Measurements from ENCODE around the gene LYPD6. TPM values are rescaled to one million over a fixed set of nuclear protein-coding genes. Genes with fewer than 3 reads are reported as not detected.

The LYPD6 gene
- total RNA-seq, 4 donors from 2014 or later: 0.46 TPM; not detected in 3

GRCh38 chr2:149371476-149371875 lies 41.1 kb downstream of the LYPD6 start:
- no peak for ATAC-seq
- in situ Hi-C loops (cut with MboI; ENCODE audit: low sequenced_read_pairs in 4 of 4) (no loop called here), intact Hi-C loops (cut with DNase I; ENCODE audit: low total_unique reads) (no loop called here)

DNA sequence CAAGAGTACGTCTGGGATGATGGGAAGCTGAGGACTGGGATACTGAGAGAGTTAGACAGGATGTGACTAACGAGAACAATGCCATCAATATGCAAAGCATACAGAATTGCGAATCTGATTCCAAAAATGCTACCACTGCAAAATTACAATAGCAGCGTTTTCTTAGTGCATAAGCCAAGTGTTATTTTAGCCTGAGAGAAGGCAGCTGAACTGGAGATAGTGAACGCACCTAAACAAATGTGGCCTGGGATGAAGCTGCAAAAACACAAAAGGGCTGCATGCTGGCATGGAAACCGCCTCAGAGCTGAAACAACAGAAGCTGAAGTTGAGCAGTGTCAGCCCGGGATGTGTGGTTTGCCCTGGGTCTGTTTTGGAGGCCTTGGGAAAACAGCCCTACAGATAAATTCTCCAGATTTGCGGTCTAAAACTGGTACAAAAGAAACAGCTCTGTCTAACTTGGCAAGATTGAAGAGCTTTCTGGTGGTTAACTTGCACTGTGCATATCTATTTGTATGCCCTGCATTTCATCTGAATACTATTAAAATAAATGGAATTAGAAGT lies 45.5 kb downstream of the LYPD6 start:
- Histone ChIP-seq H3K4me1 (no peaks in the 10 kb centered on the region), H3K4me3 (no peak overlapping the region), H3K36me3 (no peaks in the 10 kb centered on the region), H3K27ac (no peak overlapping the region), H3K9me3 (no peaks in the 10 kb centered on the region), H3K27me3 (no peaks in the 10 kb centered on the region)
- TF ChIP-seq, protein P1, sequence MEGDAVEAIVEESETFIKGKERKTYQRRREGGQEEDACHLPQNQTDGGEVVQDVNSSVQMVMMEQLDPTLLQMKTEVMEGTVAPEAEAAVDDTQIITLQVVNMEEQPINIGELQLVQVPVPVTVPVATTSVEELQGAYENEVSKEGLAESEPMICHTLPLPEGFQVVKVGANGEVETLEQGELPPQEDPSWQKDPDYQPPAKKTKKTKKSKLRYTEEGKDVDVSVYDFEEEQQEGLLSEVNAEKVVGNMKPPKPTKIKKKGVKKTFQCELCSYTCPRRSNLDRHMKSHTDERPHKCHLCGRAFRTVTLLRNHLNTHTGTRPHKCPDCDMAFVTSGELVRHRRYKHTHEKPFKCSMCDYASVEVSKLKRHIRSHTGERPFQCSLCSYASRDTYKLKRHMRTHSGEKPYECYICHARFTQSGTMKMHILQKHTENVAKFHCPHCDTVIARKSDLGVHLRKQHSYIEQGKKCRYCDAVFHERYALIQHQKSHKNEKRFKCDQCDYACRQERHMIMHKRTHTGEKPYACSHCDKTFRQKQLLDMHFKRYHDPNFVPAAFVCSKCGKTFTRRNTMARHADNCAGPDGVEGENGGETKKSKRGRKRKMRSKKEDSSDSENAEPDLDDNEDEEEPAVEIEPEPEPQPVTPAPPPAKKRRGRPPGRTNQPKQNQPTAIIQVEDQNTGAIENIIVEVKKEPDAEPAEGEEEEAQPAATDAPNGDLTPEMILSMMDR (IDR thresholded peaks at IDR 0.05 in 4 of 5, conservative IDR thresholded peaks at IDR 0.05 in 1 of 5): no peak
- no peak for TF ChIP-seq POLR2A (IDR thresholded peaks at IDR 0.05)
- in situ Hi-C loops (cut with MboI; ENCODE audit: low sequenced_read_pairs in 4 of 4): no loop called here
- DNase-seq (no peak), ATAC-seq (no peak)
- intact Hi-C loops (cut with DNase I; ENCODE audit: low total_unique reads): no loop called here

More at GRCh38 chr2:149371476-149371875, 41.1 kb downstream of the LYPD6 start:
- no peak for DNase-seq
- Histone ChIP-seq H3K4me3 (no peak overlapping the region), H3K9me3 (no peaks in the 10 kb centered on the region), H3K4me1 (no peaks in the 10 kb centered on the region), H3K36me3 (no peaks in the 10 kb centered on the region), H3K27ac (no peak overlapping the region), H3K27me3 (no peaks in the 10 kb centered on the region)
- TF ChIP-seq POLR2A (IDR thresholded peaks at IDR 0.05): no peak
- TF ChIP-seq, protein P1 (IDR thresholded peaks at IDR 0.05 in 4 of 5, conservative IDR thresholded peaks at IDR 0.05 in 1 of 5): no peak

- no peak for ATAC-seq
- DNase-seq: no peak
- no peaks in the 10 kb centered on the region for H3K36me3 ChIP-seq
- no peak overlapping the region for H3K27ac ChIP-seq
- H3K4me3 ChIP-seq: no peak overlapping the region
- TF ChIP-seq, protein P1 (IDR thresholded peaks at IDR 0.05 in 4 of 5, conservative IDR thresholded peaks at IDR 0.05 in 1 of 5): no peak
- no peak for TF ChIP-seq POLR2A (IDR thresholded peaks at IDR 0.05)
- in situ Hi-C loops (cut with MboI; ENCODE audit: low sequenced_read_pairs in 4 of 4) (no loop called here), intact Hi-C loops (cut with DNase I; ENCODE audit: low total_unique reads) (no loop called here)
- H3K9me3 ChIP-seq: no peaks in the 10 kb centered on the region
- H3K27me3 ChIP-seq: no peaks in the 10 kb centered on the region
- no peaks in the 10 kb centered on the region for H3K4me1 ChIP-seq
Measured at GRCh38 chr2:149380205-149380604, 49.8 kb downstream of the LYPD6 start.

DNA sequence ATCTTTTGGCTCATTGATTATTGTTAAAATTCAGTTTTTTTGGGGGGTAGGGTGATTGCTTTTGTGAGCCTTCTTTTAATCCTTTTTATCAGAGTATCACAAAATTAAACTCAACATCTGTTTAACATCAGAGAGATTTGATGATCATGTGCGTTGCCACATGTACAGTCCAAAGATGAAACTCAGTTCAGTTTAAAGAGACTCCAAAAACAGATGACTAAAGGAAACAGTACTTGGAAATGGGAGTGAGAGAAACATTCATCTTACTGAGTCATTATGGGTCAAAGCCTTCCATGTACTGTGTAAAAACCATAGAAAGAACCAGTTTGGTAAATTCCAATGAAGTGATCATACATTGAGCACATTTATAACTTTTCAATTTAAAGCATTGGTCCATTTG lies 53.0 kb downstream of the LYPD6 start:
- ATAC-seq (no peak), DNase-seq (no peak)
- Histone ChIP-seq H3K36me3 (no peaks in the 10 kb centered on the region), H3K9me3 (no peaks in the 10 kb centered on the region), H3K4me3 (no peak overlapping the region), H3K4me1 (no peaks in the 10 kb centered on the region), H3K27ac (no peak overlapping the region), H3K27me3 (no peaks in the 10 kb centered on the region)
- in situ Hi-C loops (cut with MboI; ENCODE audit: low sequenced_read_pairs in 4 of 4): no loop called here
- TF ChIP-seq POLR2A (IDR thresholded peaks at IDR 0.05): no peak
- TF ChIP-seq, protein P1 (IDR thresholded peaks at IDR 0.05 in 4 of 5, conservative IDR thresholded peaks at IDR 0.05 in 1 of 5): no peak
- intact Hi-C loops (cut with DNase I; ENCODE audit: low total_unique reads): no loop called here

- ATAC-seq (no peak), DNase-seq (no peak)
- H3K4me3 ChIP-seq: no peak overlapping the region
- no peaks in the 10 kb centered on the region for H3K36me3 ChIP-seq
- H3K27ac ChIP-seq: no peak overlapping the region
- H3K4me1 ChIP-seq: no peaks in the 10 kb centered on the region
- TF ChIP-seq, protein P1 (IDR thresholded peaks at IDR 0.05 in 4 of 5, conservative IDR thresholded peaks at IDR 0.05 in 1 of 5): no peak
- TF ChIP-seq POLR2A (IDR thresholded peaks at IDR 0.05): no peak
- intact Hi-C loops (cut with DNase I; ENCODE audit: low total_unique reads) (no loop called here), in situ Hi-C loops (cut with MboI; ENCODE audit: low sequenced_read_pairs in 4 of 4) (no loop called here)
- no peaks in the 10 kb centered on the region for H3K27me3 ChIP-seq
- no peaks in the 10 kb centered on the region for H3K9me3 ChIP-seq
Measured at GRCh38 chr2:149385350-149385749, 55.0 kb downstream of the LYPD6 start.
